DOHH2 (cell line): Measurements from ENCODE around the gene HK3.

Experiments
- H3F3A ChIP-seq: fragments of 200-600 bp; sonication (generic), shearing (Covaris generic); 2 replicates; pipeline ENCODE4 v1.6.0; 2016; ENCODE audit warnings: antibody characterized with exemption, mild to moderate bottlenecking; ENCODE audit not compliant: control insufficient read depth, insufficient read depth
- H3K27ac ChIP-seq: fragments of 200-600 bp; sonication (generic); 2 replicates; pipeline ENCODE4 v1.5.1; 2014; ENCODE audit warnings: low read depth, mild to moderate bottlenecking, low read length, moderate library complexity
- H3K27me3 ChIP-seq: fragments of 200-600 bp; sonication (generic); 2 replicates; pipeline ENCODE4 v1.6.1; 2014; ENCODE audit warnings: mild to moderate bottlenecking, low read length, mixed read lengths; ENCODE audit not compliant: control insufficient read depth
- H3K36me3 ChIP-seq: fragments of 200-600 bp; sonication (generic); 2 replicates; pipeline ENCODE4 v1.6.1; 2014; ENCODE audit warnings: mild to moderate bottlenecking, low read length, moderate library complexity, mixed read lengths; ENCODE audit not compliant: control insufficient read depth
- H3K4me1 ChIP-seq: fragments of 200-600 bp; sonication (generic); 2 replicates; pipeline ENCODE4 v1.6.1; 2014; ENCODE audit warnings: mild to moderate bottlenecking, low read length, mixed read lengths; ENCODE audit not compliant: control insufficient read depth
- H3K4me2 ChIP-seq: fragments of 200-600 bp; sonication (generic); 2 replicates; pipeline ENCODE4 v1.6.0; 2014; ENCODE audit warnings: mild to moderate bottlenecking, low read length, moderate library complexity
- H3K4me3 ChIP-seq: fragments of 200-600 bp; sonication (generic); 2 replicates; pipeline ENCODE4 v1.5.1; 2014; ENCODE audit warnings: mild to moderate bottlenecking, low read length, mixed read lengths
- H3K79me2 ChIP-seq: fragments of 200-600 bp; sonication (generic); 2 replicates; pipeline ENCODE4 v1.6.1; 2014; ENCODE audit warnings: mild to moderate bottlenecking, low read length, mixed read lengths; ENCODE audit not compliant: control insufficient read depth
- H3K9me2 ChIP-seq: fragments of 200-600 bp; sonication (generic); replicated peaks from 2 replicates; pipeline ENCODE4 v1.6.1; 2014; ENCODE audit warnings: mild to moderate bottlenecking, low read length, mixed read lengths; ENCODE audit not compliant: control insufficient read depth
- H3K9me3 ChIP-seq: fragments of 200-600 bp; sonication (generic); 2 replicates; pipeline ENCODE4 v1.6.1; 2014; ENCODE audit warnings: antibody characterized with exemption, low read length, mixed read lengths; ENCODE audit not compliant: control insufficient read depth, insufficient read depth
- H4K20me1 ChIP-seq: fragments of 200-600 bp; sonication (generic); 2 replicates; pipeline ENCODE4 v1.6.0; 2014; ENCODE audit warnings: low read depth, mild to moderate bottlenecking, antibody characterized with exemption, low read length, moderate library complexity; ENCODE audit not compliant: control insufficient read depth, insufficient read depth
- EZH2phosphoT487 ChIP-seq: fragments of 200-600 bp; sonication (generic); IDR thresholded peaks from 2 replicates; pipeline ENCODE4 v1.6.1; 2017; ENCODE audit warnings: borderline replicate concordance, mild to moderate bottlenecking, antibody characterized with exemption, low read length, moderate library complexity, mixed read lengths
- TF ChIP-seq, protein P1 (sequence below): fragments of 200-600 bp; sonication (generic); IDR thresholded peaks from one replicate; pipeline ENCODE4 v1.5.1; 2014; ENCODE audit warnings: antibody characterized with exemption, mild to moderate bottlenecking, low read depth, low read length; ENCODE audit not compliant: poor library complexity, severe bottlenecking

The HK3 gene

DNA sequence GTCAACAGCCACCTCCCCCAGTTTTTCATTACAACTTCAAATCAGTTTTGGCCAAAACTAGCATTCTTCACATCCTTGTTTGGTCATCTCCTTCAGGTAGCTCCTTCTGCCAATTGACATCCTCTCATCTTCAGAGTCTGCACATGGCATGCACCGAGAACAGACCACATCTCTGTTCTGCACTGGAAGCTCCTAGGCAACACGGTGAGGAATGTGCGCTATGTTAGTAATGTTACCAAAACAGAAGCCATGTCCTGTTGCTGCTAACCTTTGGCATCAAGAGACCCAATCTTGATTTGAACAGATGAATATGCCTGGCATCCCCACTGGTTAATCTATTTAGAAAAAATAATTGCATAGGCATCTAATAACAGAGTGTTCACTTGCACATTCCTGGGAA, 5.1 kb upstream of the HK3 start:
- H3K4me3 ChIP-seq, result no peak overlapping the region
- H4K20me1 ChIP-seq, result no peaks in the 10 kb centered on the region
- no peaks in the 10 kb centered on the region for H3K4me1 ChIP-seq
- H3K27ac ChIP-seq, result no peak overlapping the region
- peaks cover 61% of the 10 kb centered on the region for H3K36me3 ChIP-seq
- H3K9me2 ChIP-seq, result no peaks in the 10 kb centered on the region
- TF ChIP-seq, protein P1, sequence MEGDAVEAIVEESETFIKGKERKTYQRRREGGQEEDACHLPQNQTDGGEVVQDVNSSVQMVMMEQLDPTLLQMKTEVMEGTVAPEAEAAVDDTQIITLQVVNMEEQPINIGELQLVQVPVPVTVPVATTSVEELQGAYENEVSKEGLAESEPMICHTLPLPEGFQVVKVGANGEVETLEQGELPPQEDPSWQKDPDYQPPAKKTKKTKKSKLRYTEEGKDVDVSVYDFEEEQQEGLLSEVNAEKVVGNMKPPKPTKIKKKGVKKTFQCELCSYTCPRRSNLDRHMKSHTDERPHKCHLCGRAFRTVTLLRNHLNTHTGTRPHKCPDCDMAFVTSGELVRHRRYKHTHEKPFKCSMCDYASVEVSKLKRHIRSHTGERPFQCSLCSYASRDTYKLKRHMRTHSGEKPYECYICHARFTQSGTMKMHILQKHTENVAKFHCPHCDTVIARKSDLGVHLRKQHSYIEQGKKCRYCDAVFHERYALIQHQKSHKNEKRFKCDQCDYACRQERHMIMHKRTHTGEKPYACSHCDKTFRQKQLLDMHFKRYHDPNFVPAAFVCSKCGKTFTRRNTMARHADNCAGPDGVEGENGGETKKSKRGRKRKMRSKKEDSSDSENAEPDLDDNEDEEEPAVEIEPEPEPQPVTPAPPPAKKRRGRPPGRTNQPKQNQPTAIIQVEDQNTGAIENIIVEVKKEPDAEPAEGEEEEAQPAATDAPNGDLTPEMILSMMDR, result no peak
- no peak for TF ChIP-seq EZH2phosphoT487
- H3K4me2 ChIP-seq, result no peak overlapping the region
- H3K9me3 ChIP-seq, result no peaks in the 10 kb centered on the region
- no peaks in the 10 kb centered on the region for H3K27me3 ChIP-seq
- no peaks in the 10 kb centered on the region for H3K79me2 ChIP-seq
- peaks cover 3% of the 10 kb centered on the region; the same call in 1 of the 2 replicates for H3F3A ChIP-seq

DNA sequence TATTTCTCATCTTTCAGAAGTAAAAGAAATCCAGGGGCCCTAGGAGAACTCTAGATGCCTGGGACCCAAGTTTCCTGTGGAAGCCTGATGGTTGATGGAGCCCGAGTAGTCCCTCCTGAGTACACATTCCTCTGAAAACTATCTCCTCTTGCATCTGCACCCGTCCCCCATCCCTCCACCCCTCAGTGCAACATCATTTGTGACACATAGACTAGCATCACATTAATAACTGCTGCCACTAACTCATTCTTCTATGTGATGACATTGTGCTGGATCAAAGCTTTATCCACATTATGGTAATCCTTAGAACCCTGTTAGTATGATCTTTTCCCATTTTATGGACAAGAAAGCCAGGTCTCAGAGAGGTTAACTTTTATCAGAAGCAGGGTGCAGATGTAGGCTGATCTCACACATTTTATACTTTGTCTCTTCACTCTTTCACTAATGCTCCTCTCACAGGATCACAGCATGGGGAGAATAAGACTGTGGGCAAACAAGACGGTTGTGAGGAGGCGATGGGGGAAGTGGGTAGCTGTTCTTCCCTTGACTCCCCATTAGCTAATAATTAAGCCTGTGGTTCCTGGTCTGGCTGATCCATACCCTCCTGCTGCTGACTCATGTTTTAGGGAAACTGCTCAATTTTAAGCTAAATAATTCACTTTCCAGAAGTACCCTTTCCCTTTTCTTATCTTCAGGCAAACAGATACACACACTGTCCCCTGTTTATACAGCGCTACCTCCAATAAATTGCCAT, 3.9 kb upstream of the HK3 start:
- no peak overlapping the region for H3K27ac ChIP-seq
- peaks cover 51% of the 10 kb centered on the region for H3K36me3 ChIP-seq
- no peaks in the 10 kb centered on the region for H3K79me2 ChIP-seq
- H3K27me3 ChIP-seq, result no peaks in the 10 kb centered on the region
- no peak overlapping the region for H3K4me3 ChIP-seq
- TF ChIP-seq, protein P1, result no peak
- no peak for TF ChIP-seq EZH2phosphoT487
- H3K9me3 ChIP-seq, result no peaks in the 10 kb centered on the region
- no peak overlapping the region for H3K4me2 ChIP-seq
- no peaks in the 10 kb centered on the region for H3K9me2 ChIP-seq
- H3F3A ChIP-seq, result peaks cover 3% of the 10 kb centered on the region; the same call in 1 of the 2 replicates
- H4K20me1 ChIP-seq, result no peaks in the 10 kb centered on the region
- H3K4me1 ChIP-seq, result no peaks in the 10 kb centered on the region

DNA sequence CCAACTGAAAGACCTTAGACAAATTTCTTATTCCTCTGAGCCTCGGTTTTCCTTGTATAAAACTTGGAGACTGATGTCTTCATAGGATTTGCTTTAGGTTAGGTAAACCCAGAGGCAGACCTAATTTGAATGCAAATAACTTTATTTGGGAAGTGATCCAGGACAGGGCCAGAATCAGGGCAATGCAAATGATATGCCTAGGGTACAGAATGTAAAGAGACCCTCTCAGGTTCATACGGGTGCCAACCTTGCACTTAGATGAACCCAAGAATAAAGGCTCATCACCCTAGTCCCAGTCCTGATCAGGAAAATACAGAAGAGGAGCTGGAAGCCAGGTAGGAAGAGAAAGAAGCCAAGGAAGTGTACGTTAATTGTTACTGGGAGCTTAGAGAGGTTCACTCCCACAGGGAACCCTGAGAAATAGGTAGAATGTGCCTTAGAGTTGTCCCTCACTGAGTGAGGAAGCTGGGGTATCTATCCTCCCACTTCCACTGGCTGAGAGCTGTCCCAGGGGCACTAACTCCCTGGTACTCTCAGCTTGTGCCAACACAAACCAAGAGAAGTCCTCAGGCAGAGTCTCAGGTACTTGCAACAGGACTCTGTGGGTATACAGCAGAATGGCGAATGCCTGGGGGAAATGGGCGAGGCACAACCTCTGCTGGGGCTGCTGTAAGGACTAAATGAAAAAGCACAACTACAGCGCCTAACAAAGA, 3.1 kb upstream of the HK3 start:
- no peak overlapping the region for H3K4me3 ChIP-seq
- H3K36me3 ChIP-seq, result peaks cover 42% of the 10 kb centered on the region
- H3K27me3 ChIP-seq, result no peaks in the 10 kb centered on the region
- no peaks in the 10 kb centered on the region for H3K9me2 ChIP-seq
- no peaks in the 10 kb centered on the region for H3K4me1 ChIP-seq
- no peaks in the 10 kb centered on the region for H4K20me1 ChIP-seq
- H3K27ac ChIP-seq, result no peak overlapping the region
- H3F3A ChIP-seq, result peaks cover 3% of the 10 kb centered on the region; the same call in 1 of the 2 replicates
- H3K79me2 ChIP-seq, result no peaks in the 10 kb centered on the region
- H3K9me3 ChIP-seq, result no peaks in the 10 kb centered on the region
- TF ChIP-seq, protein P1, result no peak
- TF ChIP-seq EZH2phosphoT487, result no peak
- no peak overlapping the region for H3K4me2 ChIP-seq
